VCaP (cell line): ENCODE results near the gene GSE1.

Experiments used
- H3K27ac ChIP-seq: fragments of 450-650 bp; 2 replicates; pipeline ENCODE4 v1.5.1; 2017
- TF ChIP-seq, protein P1 (sequence below): fragments of 450-650 bp; conservative IDR thresholded peaks from 2 replicates; pipeline ENCODE4 v1.5.1; 2017; ENCODE audit warnings: mild to moderate bottlenecking, moderate library complexity

The GSE1 gene

DNA sequence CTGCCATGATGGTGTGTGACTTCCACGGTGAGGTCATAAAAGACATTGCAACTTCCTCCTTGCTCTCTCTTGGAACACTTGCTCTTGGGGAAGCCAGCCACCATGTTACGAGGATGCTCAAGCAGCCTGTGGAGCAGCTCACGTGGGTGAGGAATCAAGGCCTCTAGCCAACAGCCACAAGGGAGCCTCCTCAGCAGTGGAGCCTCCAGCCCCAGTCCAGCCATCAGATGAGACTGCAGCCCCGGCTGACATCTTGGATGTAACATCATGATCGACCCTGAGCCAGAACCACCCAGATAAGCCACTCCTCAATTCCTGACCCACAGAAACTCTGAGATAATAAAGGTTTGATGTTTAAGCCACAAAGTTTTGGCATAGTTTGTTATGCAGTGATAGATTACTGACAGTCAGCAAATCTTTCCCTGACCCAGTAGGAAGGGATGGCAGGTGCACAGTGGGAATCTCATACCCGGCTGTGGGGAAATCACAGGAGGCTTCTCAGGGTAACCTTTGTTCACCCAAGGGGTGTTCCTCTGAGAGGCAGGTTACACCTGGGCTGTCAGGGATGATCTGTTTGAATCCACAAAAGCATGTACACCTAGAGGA is 99.0 kb downstream of the GSE1 start:
- TF ChIP-seq, protein P1, sequence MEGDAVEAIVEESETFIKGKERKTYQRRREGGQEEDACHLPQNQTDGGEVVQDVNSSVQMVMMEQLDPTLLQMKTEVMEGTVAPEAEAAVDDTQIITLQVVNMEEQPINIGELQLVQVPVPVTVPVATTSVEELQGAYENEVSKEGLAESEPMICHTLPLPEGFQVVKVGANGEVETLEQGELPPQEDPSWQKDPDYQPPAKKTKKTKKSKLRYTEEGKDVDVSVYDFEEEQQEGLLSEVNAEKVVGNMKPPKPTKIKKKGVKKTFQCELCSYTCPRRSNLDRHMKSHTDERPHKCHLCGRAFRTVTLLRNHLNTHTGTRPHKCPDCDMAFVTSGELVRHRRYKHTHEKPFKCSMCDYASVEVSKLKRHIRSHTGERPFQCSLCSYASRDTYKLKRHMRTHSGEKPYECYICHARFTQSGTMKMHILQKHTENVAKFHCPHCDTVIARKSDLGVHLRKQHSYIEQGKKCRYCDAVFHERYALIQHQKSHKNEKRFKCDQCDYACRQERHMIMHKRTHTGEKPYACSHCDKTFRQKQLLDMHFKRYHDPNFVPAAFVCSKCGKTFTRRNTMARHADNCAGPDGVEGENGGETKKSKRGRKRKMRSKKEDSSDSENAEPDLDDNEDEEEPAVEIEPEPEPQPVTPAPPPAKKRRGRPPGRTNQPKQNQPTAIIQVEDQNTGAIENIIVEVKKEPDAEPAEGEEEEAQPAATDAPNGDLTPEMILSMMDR = no peak
- H3K27ac ChIP-seq = no peak overlapping the region

DNA sequence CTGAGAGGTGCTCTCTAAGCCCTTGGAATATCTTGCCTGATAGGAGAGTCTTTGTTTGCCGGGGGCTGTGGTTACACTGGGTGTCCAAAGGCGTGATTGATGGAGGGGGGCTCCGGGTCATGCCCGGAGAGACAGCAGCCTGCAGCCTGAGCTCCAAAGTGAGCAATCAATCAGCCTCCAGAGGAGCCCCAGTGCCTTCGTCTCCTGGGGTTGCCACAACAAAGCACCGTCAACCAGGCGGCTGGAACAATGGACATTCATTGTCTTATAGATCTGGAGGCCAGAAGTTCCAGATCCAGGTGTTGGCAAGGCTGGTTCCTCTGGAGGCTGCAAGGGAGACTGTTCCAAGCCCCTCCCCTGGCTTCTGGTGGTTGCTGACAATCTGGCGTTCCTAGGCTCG is 99.7 kb downstream of the GSE1 start:
- no peak overlapping the region for H3K27ac ChIP-seq

DNA sequence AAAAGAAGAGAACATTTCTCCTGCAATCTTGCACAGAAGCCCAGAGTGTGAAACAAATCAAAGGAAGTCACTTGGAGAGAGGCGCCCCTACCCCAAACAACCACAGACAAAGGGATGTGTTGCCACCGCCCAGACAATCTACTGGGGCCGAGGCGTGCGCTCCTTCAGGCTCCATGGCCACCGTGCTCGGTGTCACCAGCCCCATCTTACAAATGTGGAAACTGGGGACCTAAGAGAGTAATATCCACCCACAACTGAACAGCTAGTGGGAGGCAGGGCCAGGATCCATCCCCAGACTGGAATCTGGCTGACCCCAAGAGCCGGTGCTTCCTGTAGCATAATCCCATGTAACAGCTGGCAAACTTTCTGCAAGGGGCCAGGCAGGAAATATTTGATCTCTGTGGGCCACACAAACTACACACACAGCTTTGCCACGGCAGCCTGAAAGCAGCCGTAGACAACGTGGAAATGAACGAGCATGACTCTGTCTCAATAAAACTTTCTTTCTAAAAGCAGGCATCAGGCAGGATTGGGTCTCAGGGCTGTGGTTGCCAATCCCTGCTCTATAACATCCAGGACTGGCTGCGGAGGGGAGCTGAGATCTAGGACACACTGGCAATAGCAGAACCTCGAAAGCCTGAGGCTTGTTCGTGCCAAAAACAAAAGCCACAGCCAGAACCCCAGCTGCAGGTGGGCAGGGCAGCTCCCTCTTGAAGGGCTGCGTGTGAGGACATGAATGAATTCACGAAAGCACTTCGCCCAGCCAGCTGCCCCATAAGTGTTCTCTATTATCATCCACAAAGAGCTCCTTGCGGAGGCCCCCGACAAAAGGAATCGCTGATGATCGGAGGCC is 102.3 kb downstream of the GSE1 start:
- TF ChIP-seq, protein P1 = no peak
- H3K27ac ChIP-seq = no peak overlapping the region

More for the DNA sequence above, 99.7 kb downstream of the GSE1 start:
- TF ChIP-seq, protein P1 = no peak

DNA sequence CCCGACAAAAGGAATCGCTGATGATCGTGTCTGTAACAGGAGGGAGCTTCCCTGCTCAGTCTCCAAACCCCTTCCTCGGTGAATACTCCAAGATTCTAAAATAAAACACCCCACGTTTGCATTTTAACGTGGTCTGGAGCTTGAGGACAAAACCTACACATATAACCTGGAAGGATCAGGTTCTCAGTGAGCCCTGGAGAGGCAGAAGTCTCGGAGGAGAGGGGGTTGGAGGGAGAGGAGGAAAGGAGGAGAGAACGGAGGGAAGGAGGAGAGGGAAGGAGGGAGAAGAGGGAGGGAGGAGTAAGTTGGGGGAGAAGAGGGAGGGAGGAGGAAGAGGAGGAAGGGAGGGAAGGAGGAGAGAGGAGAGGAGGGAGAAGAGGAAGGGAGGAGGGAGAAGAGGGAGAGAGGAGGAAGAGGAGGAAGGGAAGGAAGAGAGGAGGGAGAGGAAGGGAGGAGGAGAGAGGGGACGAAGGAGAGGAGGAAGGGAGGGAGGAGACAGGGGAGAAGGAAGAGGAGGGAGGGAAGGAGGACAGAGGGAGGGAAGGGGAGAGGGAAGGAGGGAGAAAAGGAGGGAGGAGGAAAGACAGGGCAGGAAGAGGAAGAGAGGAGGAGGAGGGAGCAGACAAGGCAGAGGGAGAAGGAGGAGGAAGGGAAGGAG is 103.0 kb downstream of the GSE1 start:
- H3K27ac ChIP-seq = no peak overlapping the region
- TF ChIP-seq, protein P1 = no peak

DNA sequence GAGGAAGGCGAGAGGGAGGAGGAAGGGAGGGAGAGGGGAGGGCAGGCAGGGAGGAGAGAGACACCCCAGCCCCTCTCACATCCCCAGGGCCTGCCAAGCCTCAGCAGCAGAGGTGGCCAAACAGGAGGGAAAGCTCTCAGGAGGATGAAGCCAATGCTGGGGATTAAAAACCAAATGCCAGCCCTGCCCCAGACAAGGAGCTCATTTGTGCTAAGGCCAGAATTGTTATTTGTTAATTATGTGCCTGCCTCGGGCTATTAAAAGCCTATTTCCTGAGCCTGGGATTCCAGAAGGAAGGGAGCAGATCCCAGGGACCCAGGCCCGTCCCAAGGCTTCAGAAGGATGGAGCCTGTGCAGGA is 103.5 kb downstream of the GSE1 start:
- TF ChIP-seq, protein P1 = no peak
- no peak overlapping the region for H3K27ac ChIP-seq

DNA sequence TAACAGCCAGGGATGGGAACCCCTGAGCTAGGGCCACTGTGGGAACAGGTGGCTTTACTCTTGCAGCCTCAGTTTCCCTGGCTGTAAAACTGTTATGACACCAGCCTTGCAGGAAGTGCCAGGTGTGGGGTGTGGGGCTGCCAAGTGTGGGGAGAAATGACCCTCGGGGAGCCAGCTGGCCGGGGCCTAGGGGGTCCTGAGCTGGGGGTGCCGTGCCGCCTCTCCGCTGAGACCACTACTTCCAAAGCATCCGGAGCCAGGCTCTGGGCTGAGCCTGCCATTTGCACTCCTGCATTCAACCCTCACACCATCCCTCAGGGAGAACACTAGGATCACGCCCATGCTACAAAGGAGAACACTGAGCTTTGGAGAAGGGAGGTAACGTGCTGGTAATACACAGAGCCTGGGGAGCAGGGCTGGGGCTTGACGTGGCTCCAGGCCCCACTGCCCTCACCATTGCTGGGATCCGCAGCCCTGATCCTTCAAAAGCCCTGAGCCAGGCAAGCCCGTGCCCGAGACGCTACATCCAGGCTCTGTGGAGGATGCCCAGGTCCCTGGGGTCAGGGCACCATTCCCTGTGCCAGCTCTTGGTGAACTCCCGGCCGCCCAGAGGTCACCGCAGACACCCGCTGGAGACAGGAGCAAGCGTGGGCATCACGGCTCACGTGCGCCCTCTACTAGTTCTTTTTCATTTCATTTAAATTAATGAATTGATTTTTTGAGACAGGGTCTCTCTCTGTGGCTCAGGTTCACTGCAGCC is 104.5 kb downstream of the GSE1 start:
- TF ChIP-seq, protein P1 = peak; percentile 51
- no peak overlapping the region for H3K27ac ChIP-seq

DNA sequence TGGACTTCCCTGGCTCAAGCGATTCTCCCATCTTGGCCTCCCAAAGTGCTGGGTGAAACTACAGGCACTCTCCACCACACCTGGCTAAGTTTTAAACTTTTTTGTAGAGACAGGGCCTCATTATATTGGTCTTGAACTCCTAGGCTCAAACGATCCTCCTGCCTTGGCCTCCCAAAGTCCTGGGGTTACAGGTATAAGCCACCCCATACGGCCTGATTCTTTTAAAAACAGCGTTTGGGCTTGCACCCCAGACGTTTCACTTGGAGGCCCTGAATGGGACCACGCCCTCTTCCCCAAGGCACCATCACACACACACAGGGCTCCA is 105.0 kb downstream of the GSE1 start:
- TF ChIP-seq, protein P1 = no peak
- H3K27ac ChIP-seq = no peak overlapping the region
